SHP77 treated with DMSO at 0.1 percent for 48 hours (cell line): Measurements from ENCODE around the gene EXOC3L1.

ENCODE experiments used
- DNase-seq: peaks from one replicate; lab custom pipeline; 2025; lab: John Stamatoyannopoulos, UW

EXOC3L1 gene

GRCh38 chr16:67147437-67148140, 42.3 kb downstream of the EXOC3L1 start:
- no peak for DNase-seq

GRCh38 chr16:67146523-67147357, 43.2 kb downstream of the EXOC3L1 start:
- no peak for DNase-seq

DNA sequence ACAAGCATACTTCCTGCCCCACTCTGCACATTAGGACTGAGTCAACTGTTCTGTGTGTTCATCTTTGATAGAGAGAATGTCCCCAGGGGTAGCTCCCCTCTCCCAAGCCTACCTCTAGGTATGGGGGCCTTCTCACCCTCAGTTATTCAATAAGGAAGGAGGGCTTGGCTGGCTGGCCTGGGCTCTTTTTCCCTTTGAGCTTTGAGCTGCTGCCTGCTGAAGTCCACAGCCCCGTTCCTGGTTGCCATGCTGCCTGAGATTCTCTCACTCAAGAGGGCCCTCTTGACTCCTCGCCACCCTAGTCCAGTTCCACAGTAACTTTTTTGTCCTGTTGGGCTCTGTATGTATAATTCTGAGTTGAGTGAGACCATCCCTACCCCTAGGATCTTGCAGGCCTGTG, 44.2 kb downstream of the EXOC3L1 start:
- DNase-seq, result no peak

GRCh38 chr16:67144943-67145342, 45.0 kb downstream of the EXOC3L1 start:
- DNase-seq, result no peak

DNA sequence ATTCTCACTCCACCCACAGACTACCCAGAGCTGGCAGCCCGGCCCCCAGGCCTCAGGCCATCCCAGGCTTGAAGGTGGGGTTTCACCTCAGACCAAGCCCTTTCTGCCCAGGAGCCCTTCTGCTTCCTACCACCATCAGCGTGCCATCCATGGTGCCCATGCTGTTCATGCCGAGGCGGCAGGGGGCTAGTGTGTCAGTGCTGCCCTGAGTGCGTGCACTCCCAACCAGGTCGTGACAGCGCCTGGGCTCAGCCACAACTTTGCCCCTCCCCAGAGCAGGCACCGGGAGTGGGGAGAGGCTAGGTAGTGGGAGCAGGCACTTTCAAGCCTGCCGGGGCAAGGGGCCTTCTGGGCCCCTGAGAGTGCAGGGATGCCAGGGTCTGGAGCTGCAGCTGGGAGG, 47.6 kb downstream of the EXOC3L1 start:
- no peak for DNase-seq

DNA sequence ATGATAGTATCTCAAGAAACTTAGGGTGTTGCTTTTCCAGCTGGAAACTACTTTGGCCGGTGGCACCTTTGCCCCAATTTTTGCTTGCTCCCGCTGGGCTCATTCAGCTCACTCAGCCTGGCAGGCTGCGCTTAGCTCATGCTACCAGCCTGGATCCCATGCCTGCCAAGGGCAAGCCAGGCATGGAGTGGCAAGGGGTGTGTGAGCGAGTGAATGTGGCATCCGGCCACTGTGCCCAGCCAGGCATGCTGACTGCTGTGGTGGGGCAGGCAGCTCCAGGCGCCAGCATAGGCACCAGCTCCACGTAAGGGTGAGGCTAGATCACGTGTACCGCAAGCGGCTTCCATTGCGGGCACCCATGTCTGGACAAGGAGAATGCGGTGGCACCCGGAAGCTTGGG, 48.5 kb downstream of the EXOC3L1 start:
- DNase-seq, result no peak

DNA sequence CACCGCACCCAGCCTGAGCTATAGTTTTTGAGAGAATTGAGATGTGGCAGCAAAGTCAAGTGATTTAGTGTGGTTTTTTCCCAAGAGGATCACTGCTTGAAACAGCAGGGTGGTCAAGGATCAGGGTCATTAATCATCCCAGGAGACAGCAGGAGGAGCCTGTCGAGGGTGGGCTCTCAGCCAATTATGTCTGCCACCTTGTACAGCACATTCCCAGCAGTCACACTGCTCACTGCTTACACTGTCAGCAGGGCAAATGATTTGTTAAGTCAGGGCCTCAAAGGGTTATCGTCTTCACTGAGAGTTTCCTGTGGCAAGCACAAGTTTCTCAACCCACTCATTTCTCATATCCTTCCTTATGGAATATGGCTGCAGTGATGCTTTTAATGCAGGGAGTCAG, 52.3 kb downstream of the EXOC3L1 start:
- no peak for DNase-seq
